ENCODE results near the gene PALD1.

Gene PALD1

GRCh38 chr10:70561558-70561957, 83.0 kb downstream of the PALD1 start:
- H3K4me3 ChIP-seq (ENCODE audit: low read depth in 1 of 2, low read length in 2 of 2) = no peak overlapping the region
- H3K27me3 ChIP-seq (ENCODE audit: low read depth, low read length) = no peaks in the 10 kb centered on the region
- peaks cover 0 to 13% of the 10 kb centered on the region in 2 donors for H3K36me3 ChIP-seq (ENCODE audit: control insufficient read depth in 1 of 2, insufficient read depth in 2 of 2, low read length in 2 of 2)
- H3K4me1 ChIP-seq (ENCODE audit: control insufficient read depth in 1 of 2, insufficient read depth in 2 of 2, low read length in 2 of 2) = peaks cover 0 to 33% of the 10 kb centered on the region in 2 donors
- no peaks in the 10 kb centered on the region for H3K9me3 ChIP-seq (ENCODE audit: control insufficient read depth in 1 of 2, low read length in 2 of 2)
- H3K27ac ChIP-seq (ENCODE audit: low read length) = no peak overlapping the region

GRCh38 chr10:70562036-70562755, 83.6 kb downstream of the PALD1 start:
- H3K4me1 ChIP-seq (ENCODE audit: control insufficient read depth in 1 of 2, insufficient read depth in 2 of 2, low read length in 2 of 2) = peaks cover 0 to 33% of the 10 kb centered on the region in 2 donors
- H3K9me3 ChIP-seq (ENCODE audit: control insufficient read depth in 1 of 2, low read length in 2 of 2) = no peaks in the 10 kb centered on the region
- no peak overlapping the region for H3K4me3 ChIP-seq (ENCODE audit: low read depth in 1 of 2, low read length in 2 of 2)
- H3K27ac ChIP-seq (ENCODE audit: low read length) = no peak overlapping the region
- H3K36me3 ChIP-seq (ENCODE audit: control insufficient read depth in 1 of 2, insufficient read depth in 2 of 2, low read length in 2 of 2) = peaks cover 0 to 19% of the 10 kb centered on the region in 2 donors
- H3K27me3 ChIP-seq (ENCODE audit: low read depth, low read length) = no peaks in the 10 kb centered on the region

- no peak overlapping the region for H3K27ac ChIP-seq (ENCODE audit: low read length)
- no peaks in the 10 kb centered on the region for H3K9me3 ChIP-seq (ENCODE audit: control insufficient read depth in 1 of 2, low read length in 2 of 2)
- no peaks in the 10 kb centered on the region for H3K27me3 ChIP-seq (ENCODE audit: low read depth, low read length)
- peaks cover 0 to 22% of the 10 kb centered on the region in 2 donors for H3K36me3 ChIP-seq (ENCODE audit: control insufficient read depth in 1 of 2, insufficient read depth in 2 of 2, low read length in 2 of 2)
- H3K4me1 ChIP-seq (ENCODE audit: control insufficient read depth in 1 of 2, insufficient read depth in 2 of 2, low read length in 2 of 2) = peaks cover 0 to 33% of the 10 kb centered on the region in 2 donors
- H3K4me3 ChIP-seq (ENCODE audit: low read depth in 1 of 2, low read length in 2 of 2) = no peak overlapping the region
Observed at GRCh38 chr10:70563230-70563629, 84.7 kb downstream of the PALD1 start.

GRCh38 chr10:70564113-70564725, 85.7 kb downstream of the PALD1 start:
- no peaks in the 10 kb centered on the region for H3K27me3 ChIP-seq (ENCODE audit: low read depth, low read length)
- H3K27ac ChIP-seq (ENCODE audit: low read length) = no peak overlapping the region
- peaks cover 0 to 25% of the 10 kb centered on the region in 2 donors for H3K4me1 ChIP-seq (ENCODE audit: control insufficient read depth in 1 of 2, insufficient read depth in 2 of 2, low read length in 2 of 2)

GRCh38 chr10:70564901-70565351, 86.4 kb downstream of the PALD1 start:
- H3K4me1 ChIP-seq (ENCODE audit: control insufficient read depth in 1 of 2, insufficient read depth in 2 of 2, low read length in 2 of 2) = peaks cover 0 to 18% of the 10 kb centered on the region in 2 donors
- no peak overlapping the region for H3K27ac ChIP-seq (ENCODE audit: low read length)
- H3K36me3 ChIP-seq (ENCODE audit: control insufficient read depth in 1 of 2, insufficient read depth in 2 of 2, low read length in 2 of 2) = peaks cover 0 to 34% of the 10 kb centered on the region in 2 donors
- no peak overlapping the region for H3K4me3 ChIP-seq (ENCODE audit: low read depth in 1 of 2, low read length in 2 of 2)
- H3K9me3 ChIP-seq (ENCODE audit: control insufficient read depth in 1 of 2, low read length in 2 of 2) = no peaks in the 10 kb centered on the region
- no peaks in the 10 kb centered on the region for H3K27me3 ChIP-seq (ENCODE audit: low read depth, low read length)

More at GRCh38 chr10:70564113-70564725, 85.7 kb downstream of the PALD1 start:
- Histone ChIP-seq H3K4me3 (ENCODE audit: low read depth in 1 of 2, low read length in 2 of 2) (no peak overlapping the region), H3K36me3 (ENCODE audit: control insufficient read depth in 1 of 2, insufficient read depth in 2 of 2, low read length in 2 of 2) (peaks cover 0 to 27% of the 10 kb centered on the region in 2 donors), H3K9me3 (ENCODE audit: control insufficient read depth in 1 of 2, low read length in 2 of 2) (no peaks in the 10 kb centered on the region)

- no peak overlapping the region for H3K27ac ChIP-seq (ENCODE audit: low read length)
Observed at GRCh38 chr10:70565556-70566514, 87.3 kb downstream of the PALD1 start.

GRCh38 chr10:70566515-70567290, 88.1 kb downstream of the PALD1 start:
- Histone ChIP-seq H3K36me3 (ENCODE audit: control insufficient read depth in 1 of 2, insufficient read depth in 2 of 2, low read length in 2 of 2) (peaks cover 0 to 34% of the 10 kb centered on the region in 2 donors), H3K9me3 (ENCODE audit: control insufficient read depth in 1 of 2, low read length in 2 of 2) (no peaks in the 10 kb centered on the region), H3K4me1 (ENCODE audit: control insufficient read depth in 1 of 2, insufficient read depth in 2 of 2, low read length in 2 of 2) (peaks cover 0 to 1% of the 10 kb centered on the region in 2 donors), H3K27ac (ENCODE audit: low read length) (no peak overlapping the region), H3K27me3 (ENCODE audit: low read depth, low read length) (no peaks in the 10 kb centered on the region), H3K4me3 (ENCODE audit: low read depth in 1 of 2, low read length in 2 of 2) (no peak overlapping the region)

More at GRCh38 chr10:70565556-70566514, 87.3 kb downstream of the PALD1 start:
- no peak overlapping the region for H3K4me3 ChIP-seq (ENCODE audit: low read depth in 1 of 2, low read length in 2 of 2)
- H3K9me3 ChIP-seq (ENCODE audit: control insufficient read depth in 1 of 2, low read length in 2 of 2) = no peaks in the 10 kb centered on the region
- H3K27me3 ChIP-seq (ENCODE audit: low read depth, low read length) = no peaks in the 10 kb centered on the region
- H3K4me1 ChIP-seq (ENCODE audit: control insufficient read depth in 1 of 2, insufficient read depth in 2 of 2, low read length in 2 of 2) = peaks cover 0 to 10% of the 10 kb centered on the region in 2 donors
- peaks cover 0 to 34% of the 10 kb centered on the region in 2 donors for H3K36me3 ChIP-seq (ENCODE audit: control insufficient read depth in 1 of 2, insufficient read depth in 2 of 2, low read length in 2 of 2)

- peaks cover 0 to 34% of the 10 kb centered on the region in 2 donors for H3K36me3 ChIP-seq (ENCODE audit: control insufficient read depth in 1 of 2, insufficient read depth in 2 of 2, low read length in 2 of 2)
- H3K27me3 ChIP-seq (ENCODE audit: low read depth, low read length) = no peaks in the 10 kb centered on the region
- H3K9me3 ChIP-seq (ENCODE audit: control insufficient read depth in 1 of 2, low read length in 2 of 2) = no peaks in the 10 kb centered on the region
- no peak overlapping the region for H3K27ac ChIP-seq (ENCODE audit: low read length)
- H3K4me1 ChIP-seq (ENCODE audit: control insufficient read depth in 1 of 2, insufficient read depth in 2 of 2, low read length in 2 of 2) = no peaks in the 10 kb centered on the region
- no peak overlapping the region for H3K4me3 ChIP-seq (ENCODE audit: low read depth in 1 of 2, low read length in 2 of 2)
Observed at GRCh38 chr10:70567603-70568002, 89.0 kb downstream of the PALD1 start.

GRCh38 chr10:70568113-70568512, 89.5 kb downstream of the PALD1 start:
- H3K36me3 ChIP-seq (ENCODE audit: control insufficient read depth in 1 of 2, insufficient read depth in 2 of 2, low read length in 2 of 2) = peaks cover 0 to 34% of the 10 kb centered on the region in 2 donors

GRCh38 chr10:70568781-70569495, 90.4 kb downstream of the PALD1 start:
- no peaks in the 10 kb centered on the region for H3K27me3 ChIP-seq (ENCODE audit: low read depth, low read length)
- no peak overlapping the region for H3K4me3 ChIP-seq (ENCODE audit: low read depth in 1 of 2, low read length in 2 of 2)
- H3K4me1 ChIP-seq (ENCODE audit: control insufficient read depth in 1 of 2, insufficient read depth in 2 of 2, low read length in 2 of 2) = no peaks in the 10 kb centered on the region
- no peak overlapping the region for H3K27ac ChIP-seq (ENCODE audit: low read length)
- H3K9me3 ChIP-seq (ENCODE audit: control insufficient read depth in 1 of 2, low read length in 2 of 2) = no peaks in the 10 kb centered on the region
- H3K36me3 ChIP-seq (ENCODE audit: control insufficient read depth in 1 of 2, insufficient read depth in 2 of 2, low read length in 2 of 2) = peaks cover 0 to 34% of the 10 kb centered on the region in 2 donors

More at GRCh38 chr10:70568113-70568512, 89.5 kb downstream of the PALD1 start:
- H3K4me1 ChIP-seq (ENCODE audit: control insufficient read depth in 1 of 2, insufficient read depth in 2 of 2, low read length in 2 of 2) = no peaks in the 10 kb centered on the region
- H3K4me3 ChIP-seq (ENCODE audit: low read depth in 1 of 2, low read length in 2 of 2) = no peak overlapping the region
- no peaks in the 10 kb centered on the region for H3K27me3 ChIP-seq (ENCODE audit: low read depth, low read length)
- no peaks in the 10 kb centered on the region for H3K9me3 ChIP-seq (ENCODE audit: control insufficient read depth in 1 of 2, low read length in 2 of 2)
- H3K27ac ChIP-seq (ENCODE audit: low read length) = no peak overlapping the region
